GM21717 (cell line): Measurements from ENCODE around the gene B3GALNT1.

ENCODE experiments used
- ATAC-seq: cut with Tn5 transposase; IDR thresholded peaks from one replicate; pipeline ENCODE4 v1.9.1; 2021; ENCODE audit warnings: mild to moderate bottlenecking, moderate library complexity; ENCODE audit not compliant: unreplicated experiment

The B3GALNT1 gene, protein sequence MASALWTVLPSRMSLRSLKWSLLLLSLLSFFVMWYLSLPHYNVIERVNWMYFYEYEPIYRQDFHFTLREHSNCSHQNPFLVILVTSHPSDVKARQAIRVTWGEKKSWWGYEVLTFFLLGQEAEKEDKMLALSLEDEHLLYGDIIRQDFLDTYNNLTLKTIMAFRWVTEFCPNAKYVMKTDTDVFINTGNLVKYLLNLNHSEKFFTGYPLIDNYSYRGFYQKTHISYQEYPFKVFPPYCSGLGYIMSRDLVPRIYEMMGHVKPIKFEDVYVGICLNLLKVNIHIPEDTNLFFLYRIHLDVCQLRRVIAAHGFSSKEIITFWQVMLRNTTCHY

GRCh38 chr3:161104561-161105551 lies at the start of gene B3GALNT1:
B3GALNT1 (minus strand) TSS chr3:161105349; CDS start chr3:161086754, 18,595 bp downstream.
- ATAC-seq: peak; percentile 77

DNA sequence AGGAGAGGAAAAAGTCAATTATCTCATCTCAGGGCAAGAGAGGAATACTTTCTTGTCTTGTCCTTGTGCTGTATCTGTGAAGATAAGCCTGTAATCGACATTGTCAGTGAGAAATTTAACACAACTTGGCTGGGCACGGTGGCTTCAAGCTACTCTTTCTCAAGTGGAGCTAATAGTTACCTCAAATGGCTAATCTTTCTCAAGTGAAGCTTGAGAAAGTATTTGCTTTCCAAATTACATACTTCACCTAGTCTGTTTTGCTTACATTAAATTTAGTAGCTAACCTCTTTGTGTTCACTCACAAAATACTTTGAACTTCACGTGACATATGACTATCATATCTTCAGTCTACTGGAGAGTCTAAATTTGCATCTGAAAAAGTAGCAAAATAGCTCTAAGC lies 48.3 kb upstream of the B3GALNT1 start:
- no peak for ATAC-seq

DNA sequence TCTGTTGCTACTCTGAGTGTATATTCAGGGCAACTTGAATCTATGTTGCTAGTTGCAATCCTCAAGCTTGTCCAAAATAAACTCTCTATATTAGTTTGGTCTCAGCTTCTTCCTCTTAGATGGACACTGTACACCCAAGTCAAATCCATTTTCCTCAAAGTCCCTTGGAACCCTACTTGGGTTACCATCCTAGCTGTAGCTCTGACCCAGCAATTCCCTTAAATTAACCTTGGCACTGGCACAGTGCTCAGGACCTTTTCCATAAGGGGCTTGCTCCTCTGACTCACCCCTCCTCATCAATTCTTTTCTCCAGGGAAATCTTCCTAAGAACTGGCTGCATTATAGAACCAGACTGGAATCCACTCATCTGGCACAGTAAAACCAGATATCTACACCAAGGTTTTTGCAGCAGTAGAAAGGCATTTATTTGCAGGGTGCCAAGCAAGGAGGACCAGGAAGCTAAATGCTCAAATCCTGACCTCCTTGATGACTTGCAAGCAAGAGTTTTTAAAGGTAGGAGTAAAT lies 44.9 kb upstream of the B3GALNT1 start:
- no peak for ATAC-seq

- ATAC-seq: no peak
These were observed 44.4 kb upstream of the B3GALNT1 start for GRCh38 chr3:161149529-161149928.

DNA sequence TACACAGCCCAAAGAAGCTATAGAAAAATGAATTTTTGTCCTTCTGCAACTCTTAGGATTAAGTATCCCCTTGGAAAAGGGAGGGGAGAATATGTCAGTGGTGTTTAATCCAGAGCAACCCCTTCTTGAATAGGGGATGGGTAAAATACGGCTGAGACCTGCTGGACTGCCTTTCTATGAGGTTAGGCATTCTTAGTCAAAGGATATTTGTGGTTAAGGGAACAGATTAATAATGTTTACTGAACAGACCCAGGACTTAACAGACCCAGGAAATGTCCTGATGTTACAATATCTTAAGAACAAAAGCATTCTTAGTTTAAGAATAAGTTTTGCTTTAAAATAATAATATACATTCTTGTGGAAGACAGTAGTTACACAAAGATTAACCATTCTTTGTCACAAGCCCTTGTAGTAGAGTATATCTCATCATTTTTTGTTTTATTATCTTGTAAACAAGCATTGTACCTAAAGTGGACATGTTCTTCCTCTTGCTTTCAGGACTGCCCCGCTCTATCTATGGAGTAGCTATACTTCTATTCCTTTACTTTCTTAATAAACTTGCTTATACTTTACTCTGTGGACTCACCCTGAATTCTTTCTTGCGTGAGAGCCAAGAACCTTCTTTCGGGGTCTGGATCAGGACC lies 43.8 kb upstream of the B3GALNT1 start:
- no peak for ATAC-seq

- no peak for ATAC-seq
These were observed 37.3 kb upstream of the B3GALNT1 start for GRCh38 chr3:161142486-161142885.

- ATAC-seq: no peak
These were observed 34.5 kb upstream of the B3GALNT1 start for GRCh38 chr3:161139686-161140085.

- ATAC-seq: no peak
These were observed 32.1 kb upstream of the B3GALNT1 start for GRCh38 chr3:161137260-161137659.

DNA sequence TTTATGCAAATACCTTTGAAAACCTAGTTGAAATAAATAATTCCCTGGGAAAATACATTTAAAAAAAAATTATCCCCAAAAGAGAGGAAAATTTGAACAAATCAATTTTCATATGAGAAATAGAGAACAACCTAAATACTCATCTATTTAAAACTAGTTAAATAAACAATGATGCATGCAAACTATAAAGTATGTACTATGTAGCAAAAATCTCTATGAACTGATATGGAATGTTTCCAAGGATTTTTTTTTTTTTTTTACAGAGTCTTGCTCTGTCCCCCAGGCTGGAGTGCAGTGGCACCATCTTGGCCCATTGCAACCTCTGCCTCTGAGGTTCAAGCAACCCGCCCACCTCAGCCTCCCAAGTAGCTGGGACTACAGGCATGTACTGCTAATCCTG lies 27.2 kb upstream of the B3GALNT1 start:
- ATAC-seq: no peak

GRCh38 chr3:161126495-161126894 lies 21.3 kb upstream of the B3GALNT1 start:
- ATAC-seq: no peak

DNA sequence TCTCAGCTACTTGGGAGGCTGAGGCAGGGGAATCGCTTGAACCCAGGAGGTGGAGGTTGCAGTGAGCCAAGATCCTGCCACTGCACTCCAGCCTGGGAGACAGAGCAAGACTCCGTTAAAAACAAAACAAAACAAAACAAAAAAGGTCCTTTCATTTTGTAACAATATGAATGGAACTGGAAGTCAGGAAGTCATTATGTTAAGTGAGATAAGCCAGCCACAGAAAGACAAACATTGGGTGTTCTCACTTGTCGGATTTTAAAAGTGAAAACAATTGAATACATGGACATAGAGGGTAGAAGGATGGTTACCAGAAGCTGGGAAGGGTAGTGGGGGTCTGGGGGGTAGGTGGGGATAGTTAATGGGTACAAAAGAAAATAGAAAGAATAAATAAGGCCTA lies 12.5 kb upstream of the B3GALNT1 start:
- ATAC-seq: no peak

DNA sequence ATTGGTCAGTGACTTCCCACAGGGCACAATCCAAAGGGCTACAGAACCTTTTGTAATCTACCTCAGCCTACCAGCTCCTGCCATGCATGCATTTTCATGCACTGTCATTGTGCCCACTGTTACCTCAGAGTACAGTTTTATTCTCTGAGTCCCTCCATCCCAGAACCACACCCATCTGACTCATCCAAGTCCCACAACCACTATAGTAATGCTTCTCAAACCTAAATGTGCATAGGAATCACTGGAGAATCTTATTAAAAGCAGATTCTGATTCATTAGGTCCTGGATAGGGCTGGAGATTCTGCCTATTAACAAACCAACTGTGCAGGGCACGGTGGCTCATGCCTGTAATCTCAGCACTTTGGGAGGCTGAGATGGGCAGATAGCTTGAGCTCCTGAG lies 3.7 kb upstream of the B3GALNT1 start:
- no peak for ATAC-seq

- no peak for ATAC-seq
These were observed 2.2 kb upstream of the B3GALNT1 start for GRCh38 chr3:161107311-161107710.

- ATAC-seq: no peak
These were observed 1.3 kb downstream of the B3GALNT1 start for GRCh38 chr3:161103776-161104385.

DNA sequence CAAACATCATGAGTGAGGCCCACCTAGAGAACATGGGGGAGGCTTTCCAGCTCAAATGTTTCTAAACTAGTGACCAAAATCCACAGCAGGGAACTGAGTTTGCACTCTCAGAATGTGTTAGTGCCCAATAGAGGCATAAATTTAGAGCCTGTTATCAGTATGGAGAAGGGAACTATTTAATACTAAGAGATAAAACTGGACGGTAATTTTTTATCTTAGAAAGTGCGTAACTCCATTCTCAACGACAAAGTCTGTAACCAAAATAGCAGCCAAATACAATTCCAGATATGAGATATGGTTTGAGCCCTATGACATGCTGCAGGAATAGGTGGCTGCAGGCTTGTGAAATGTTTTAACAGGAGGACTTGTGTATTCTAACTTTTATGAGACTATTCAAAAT lies 3.5 kb downstream of the B3GALNT1 start:
- no peak for ATAC-seq

- ATAC-seq: no peak
These were observed 4.2 kb downstream of the B3GALNT1 start for GRCh38 chr3:161100994-161101393.

DNA sequence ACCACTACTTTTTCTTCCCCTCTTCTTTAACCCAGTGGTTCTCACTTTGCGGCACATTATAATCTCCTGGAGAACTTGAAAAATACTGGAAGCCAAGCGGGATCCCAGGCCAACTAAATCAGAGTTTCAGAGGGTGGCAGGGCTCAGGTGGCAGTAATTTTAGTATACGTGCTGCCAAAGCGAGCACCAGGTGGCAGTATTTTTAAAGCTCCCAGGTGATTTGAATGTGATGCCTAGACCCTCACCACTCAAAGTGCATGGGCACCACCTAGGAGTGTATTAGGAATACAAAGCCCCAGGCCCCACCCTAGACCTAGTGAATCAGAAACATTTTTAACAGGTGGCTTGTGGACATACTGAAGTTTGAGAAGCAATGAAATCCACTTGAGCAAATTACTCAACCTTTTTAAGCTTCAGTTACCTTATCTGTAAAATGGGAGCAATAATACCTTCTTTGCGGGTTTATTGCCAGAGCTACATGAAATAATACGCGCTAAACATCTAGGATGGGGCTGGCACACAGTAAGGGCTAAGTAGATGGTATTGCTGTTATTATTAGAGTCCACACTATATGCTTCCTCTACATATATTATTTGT lies 8.3 kb downstream of the B3GALNT1 start:
- ATAC-seq: no peak

- ATAC-seq: no peak
These were observed 11.3 kb downstream of the B3GALNT1 start for GRCh38 chr3:161093895-161094294.

DNA sequence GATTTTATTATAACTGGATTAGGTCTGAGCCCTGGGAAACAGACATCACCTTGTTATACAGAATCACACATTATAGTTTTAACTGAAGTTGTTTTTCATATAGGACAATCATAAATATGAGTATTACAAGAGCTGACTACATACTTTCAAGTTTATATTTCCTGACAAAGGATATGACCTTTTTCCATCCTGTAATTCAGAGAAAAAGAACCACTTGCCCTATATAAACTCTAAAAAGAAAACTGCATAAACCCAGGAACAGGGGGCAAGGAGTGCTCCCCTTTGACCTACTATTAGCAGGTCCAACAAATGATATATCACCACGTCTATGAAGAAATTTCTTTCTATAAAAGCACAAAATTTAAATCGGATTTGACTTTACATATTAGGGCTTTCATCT lies 20.9 kb downstream of the B3GALNT1 start:
- ATAC-seq: no peak

- ATAC-seq: no peak
These were observed 22.0 kb downstream of the B3GALNT1 start for GRCh38 chr3:161083131-161083530.
